ENCODE data around the gene APMAP. TPM values are rescaled to one million over a fixed set of nuclear protein-coding genes. Genes with fewer than 3 reads are reported as not detected.
A peak's percentile ranks its signal among the peaks of the same experiment; 100 is the strongest.

Gene APMAP
- total and polyA plus RNA-seq, 2 of the 13 experiments (the other 11 are each of a cell fraction or from before 2014, with no cell fraction given) = 168 to 214 TPM

DNA sequence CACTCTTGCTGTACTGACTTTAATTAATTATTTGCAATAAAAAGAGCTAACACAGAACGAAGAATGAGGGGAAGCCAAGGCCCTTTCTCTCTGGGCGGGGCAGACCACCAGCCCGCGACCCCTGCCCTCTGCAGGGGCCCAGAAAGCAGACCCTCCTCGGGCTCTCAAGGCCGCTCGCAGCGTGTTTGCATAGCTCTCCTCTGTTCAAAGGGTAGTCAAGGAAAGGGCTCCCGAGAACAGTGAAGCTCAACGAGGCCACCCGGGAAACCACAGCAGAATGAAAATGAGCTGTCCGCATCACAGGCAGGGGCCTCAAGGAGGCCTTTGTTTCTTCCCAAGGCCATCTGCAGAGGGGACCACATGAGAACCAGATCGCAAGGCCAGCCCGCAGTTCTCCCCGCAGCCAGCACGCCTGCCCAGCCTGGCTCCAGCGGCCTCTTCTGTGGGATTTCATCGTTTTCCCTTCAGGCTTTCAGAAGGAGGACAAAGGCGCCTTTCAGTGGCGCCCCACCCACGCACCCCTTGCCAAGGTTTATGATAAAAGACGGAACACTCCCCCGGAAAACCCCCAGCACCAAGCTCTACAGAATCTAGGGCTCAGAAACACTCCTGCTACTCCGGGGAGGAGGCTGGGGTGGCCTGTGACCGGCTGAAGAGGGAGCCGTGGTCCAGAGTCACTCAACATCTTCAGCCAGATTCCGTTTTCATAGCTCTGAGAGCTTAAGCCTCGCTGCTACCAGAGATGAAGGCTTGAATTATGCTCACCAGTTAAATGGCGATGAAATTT lies 40.1 kb upstream of the APMAP start (continued):
- TF ChIP-seq, protein P1, sequence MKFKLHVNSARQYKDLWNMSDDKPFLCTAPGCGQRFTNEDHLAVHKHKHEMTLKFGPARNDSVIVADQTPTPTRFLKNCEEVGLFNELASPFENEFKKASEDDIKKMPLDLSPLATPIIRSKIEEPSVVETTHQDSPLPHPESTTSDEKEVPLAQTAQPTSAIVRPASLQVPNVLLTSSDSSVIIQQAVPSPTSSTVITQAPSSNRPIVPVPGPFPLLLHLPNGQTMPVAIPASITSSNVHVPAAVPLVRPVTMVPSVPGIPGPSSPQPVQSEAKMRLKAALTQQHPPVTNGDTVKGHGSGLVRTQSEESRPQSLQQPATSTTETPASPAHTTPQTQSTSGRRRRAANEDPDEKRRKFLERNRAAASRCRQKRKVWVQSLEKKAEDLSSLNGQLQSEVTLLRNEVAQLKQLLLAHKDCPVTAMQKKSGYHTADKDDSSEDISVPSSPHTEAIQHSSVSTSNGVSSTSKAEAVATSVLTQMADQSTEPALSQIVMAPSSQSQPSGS (CRISPR knock-in tag; IDR thresholded peaks at IDR 0.05) = peak; percentile 21; the same call in 1 of the 2 replicates
- TF ChIP-seq, protein P2, sequence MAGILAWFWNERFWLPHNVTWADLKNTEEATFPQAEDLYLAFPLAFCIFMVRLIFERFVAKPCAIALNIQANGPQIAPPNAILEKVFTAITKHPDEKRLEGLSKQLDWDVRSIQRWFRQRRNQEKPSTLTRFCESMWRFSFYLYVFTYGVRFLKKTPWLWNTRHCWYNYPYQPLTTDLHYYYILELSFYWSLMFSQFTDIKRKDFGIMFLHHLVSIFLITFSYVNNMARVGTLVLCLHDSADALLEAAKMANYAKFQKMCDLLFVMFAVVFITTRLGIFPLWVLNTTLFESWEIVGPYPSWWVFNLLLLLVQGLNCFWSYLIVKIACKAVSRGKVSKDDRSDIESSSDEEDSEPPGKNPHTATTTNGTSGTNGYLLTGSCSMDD (CRISPR knock-in tag; IDR thresholded peaks at IDR 0.05) = no peak
- TF ChIP-seq, protein P3, sequence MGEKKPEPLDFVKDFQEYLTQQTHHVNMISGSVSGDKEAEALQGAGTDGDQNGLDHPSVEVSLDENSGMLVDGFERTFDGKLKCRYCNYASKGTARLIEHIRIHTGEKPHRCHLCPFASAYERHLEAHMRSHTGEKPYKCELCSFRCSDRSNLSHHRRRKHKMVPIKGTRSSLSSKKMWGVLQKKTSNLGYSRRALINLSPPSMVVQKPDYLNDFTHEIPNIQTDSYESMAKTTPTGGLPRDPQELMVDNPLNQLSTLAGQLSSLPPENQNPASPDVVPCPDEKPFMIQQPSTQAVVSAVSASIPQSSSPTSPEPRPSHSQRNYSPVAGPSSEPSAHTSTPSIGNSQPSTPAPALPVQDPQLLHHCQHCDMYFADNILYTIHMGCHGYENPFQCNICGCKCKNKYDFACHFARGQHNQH (CRISPR knock-in tag; IDR thresholded peaks at IDR 0.05) = peak; percentile 61; the same call in 1 of the 2 replicates
- TF ChIP-seq, protein P4, sequence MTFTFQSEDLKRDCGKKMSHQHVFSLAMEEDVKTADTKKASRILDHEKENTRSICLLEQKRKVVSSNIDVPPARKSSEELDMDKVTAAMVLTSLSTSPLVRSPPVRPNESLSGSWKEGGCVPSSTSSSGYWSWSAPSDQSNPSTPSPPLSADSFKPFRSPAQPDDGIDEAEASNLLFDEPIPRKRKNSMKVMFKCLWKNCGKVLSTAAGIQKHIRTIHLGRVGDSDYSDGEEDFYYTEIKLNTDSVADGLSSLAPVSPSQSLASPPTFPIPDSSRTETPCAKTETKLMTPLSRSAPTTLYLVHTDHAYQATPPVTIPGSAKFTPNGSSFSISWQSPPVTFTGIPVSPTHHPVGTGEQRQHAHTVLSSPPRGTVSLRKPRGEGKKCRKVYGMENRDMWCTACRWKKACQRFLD (CRISPR knock-in tag; IDR thresholded peaks at IDR 0.05; ENCODE audit: borderline replicate concordance) = 0 out of 2 replicates have a peak, but pooled peaks have one; percentile 50
- TF ChIP-seq SNRNP70 (IDR thresholded peaks at IDR 0.05; ENCODE audit: low read depth, low read length) (no peak), YY1 (IDR thresholded peaks at IDR 0.05; ENCODE audit: insufficient read depth, insufficient replicate concordance, low read depth, low read length) (no peak), MED1 (CRISPR knock-in tag; IDR thresholded peaks at IDR 0.05) (peak; percentile 46; the same call in 1 of the 2 replicates), HNRNPH1 (optimal IDR thresholded peaks at IDR 0.05; ENCODE audit: low read depth, low read length) (no peak)
- TF ChIP-seq, protein P5, sequence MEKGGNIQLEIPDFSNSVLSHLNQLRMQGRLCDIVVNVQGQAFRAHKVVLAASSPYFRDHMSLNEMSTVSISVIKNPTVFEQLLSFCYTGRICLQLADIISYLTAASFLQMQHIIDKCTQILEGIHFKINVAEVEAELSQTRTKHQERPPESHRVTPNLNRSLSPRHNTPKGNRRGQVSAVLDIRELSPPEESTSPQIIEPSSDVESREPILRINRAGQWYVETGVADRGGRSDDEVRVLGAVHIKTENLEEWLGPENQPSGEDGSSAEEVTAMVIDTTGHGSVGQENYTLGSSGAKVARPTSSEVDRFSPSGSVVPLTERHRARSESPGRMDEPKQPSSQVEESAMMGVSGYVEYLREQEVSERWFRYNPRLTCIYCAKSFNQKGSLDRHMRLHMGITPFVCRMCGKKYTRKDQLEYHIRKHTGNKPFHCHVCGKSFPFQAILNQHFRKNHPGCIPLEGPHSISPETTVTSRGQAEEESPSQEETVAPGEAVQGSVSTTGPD (CRISPR knock-in tag; IDR thresholded peaks at IDR 0.05) = peak; percentile 58; the same call in 1 of the 2 replicates

Measured in HepG2 (cell line).